Gastrocnemius medialis (tissue), 4 donors: ENCODE data around the gene DDR1. TPM values are rescaled to one million over a fixed set of nuclear protein-coding genes. Genes with fewer than 3 reads are reported as not detected.

ENCODE experiments used
- ATAC-seq, 2 donors: fragments of 150-250 bp; one replicate each; pipeline ENCODE4 v1.9.1; 2016
- DNase-seq, 2 donors: peaks; one replicate each; pipeline ENCODE4 v3.0.0-alpha.2; 2019
- H3K27ac ChIP-seq, 4 donors: fragments of 200-600 bp; sonication (generic); 1 replicate in 1 of 4; 2 replicates in 3 of 4; pipeline ENCODE4 v1.5.1; 2016 to 2018; ENCODE audit warnings: mild to moderate bottlenecking in 2 of 4, moderate library complexity in 1 of 4
- H3K27me3 ChIP-seq, 3 donors: fragments of 200-600 bp; sonication (generic) in 2 of 3; 1 replicate in 1 of 3; 2 replicates in 2 of 3; pipeline versions ENCODE4 v1.5.1 to v1.6.0; 2016 to 2019; ENCODE audit warnings: mild to moderate bottlenecking in 1 of 3, moderate library complexity in 1 of 3
- H3K36me3 ChIP-seq, 2 donors: fragments of 200-600 bp; sonication (generic) in 1 of 2; one replicate each; pipeline ENCODE4 v1.5.1; 2017 to 2018
- H3K4me1 ChIP-seq, 2 donors: fragments of 200-600 bp; sonication (generic) in 1 of 2; one replicate each; pipeline ENCODE4 v1.5.1; 2016 to 2017; ENCODE audit warnings: mild to moderate bottlenecking in 2 of 2
- H3K4me3 ChIP-seq, 4 donors: fragments of 200-600 bp; sonication (generic) in 3 of 4; 1 replicate in 1 of 4; 2 replicates in 3 of 4; pipeline ENCODE4 v1.5.1; 2016 to 2019; ENCODE audit warnings: mild to moderate bottlenecking in 2 of 4
- H3K9me3 ChIP-seq, 3 donors: fragments of 200-600 bp; sonication (generic) in 2 of 3; 1 replicate in 1 of 3; 2 replicates in 2 of 3; pipeline ENCODE4 v1.5.1; 2016 to 2019
- POLR2A ChIP-seq, 2 donors: fragments of 450-650 bp; IDR thresholded peaks; one replicate each; pipeline ENCODE4 v1.6.1; 2017; ENCODE audit warnings: antibody characterized with exemption in 2 of 2, mild to moderate bottlenecking in 2 of 2, moderate library complexity in 2 of 2
- in situ Hi-C, 4 donors: fragments of 200-750 bp; cut with MboI; loops; one replicate each; pipeline versions ENCODE4 v1.15.0 to v1.8.0; 2017; ENCODE audit warnings: low sequenced_read_pairs in 4 of 4
- intact Hi-C: fragments of 100-400 bp; cut with DNase I; formaldehyde crosslinking; loops from one replicate; pipeline ENCODE4 v1.15.1; 2023; ENCODE audit warnings: low total_unique reads
- total RNA-seq, 4 donors: library from RNA; depleted of rRNA; stranded (reverse); fragments of >200 nt; gene quantifications; one replicate each; pipeline versions ENCODE4 v1.1.0 to v1.2.3, GENCODE V29; 2016
- TF ChIP-seq, protein P1 (sequence below), 5 experiments: fragments of 450-650 bp in 3 of 5; fragments of 200-600 bp in 2 of 5; sonication (generic) in 2 of 5; IDR thresholded peaks in 4 of 5; conservative IDR thresholded peaks in 1 of 5; 1 replicate in 4 of 5; 2 replicates in 1 of 5; pipeline ENCODE4 v1.5.1; 2016 to 2019; ENCODE audit warnings: antibody characterized with exemption in 5 of 5, mild to moderate bottlenecking in 3 of 5, moderate library complexity in 3 of 5

Gene DDR1
- total RNA-seq, 4 donors from 2014 or later, result 20.0 to 62.2 (median 59.3) TPM

DNA sequence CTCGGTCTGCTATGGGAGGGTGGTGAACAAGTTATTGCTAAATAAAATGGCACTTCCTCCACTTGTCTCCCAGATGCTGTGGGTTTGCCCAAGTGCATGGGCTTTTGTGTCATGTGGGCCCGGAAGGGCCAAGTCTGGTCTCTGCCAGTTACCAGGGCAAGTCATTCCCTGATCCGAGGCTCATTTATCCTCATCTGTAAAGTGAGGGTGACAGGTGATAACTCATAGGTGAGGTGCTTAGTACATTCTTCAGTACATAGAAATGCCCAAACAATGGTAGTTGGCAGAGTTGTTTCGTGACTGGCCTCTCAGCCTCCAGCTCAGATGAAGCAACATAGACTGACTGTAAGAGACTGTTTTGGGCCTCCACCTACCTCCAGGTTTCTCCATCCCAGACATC is 54.4 kb downstream of the DDR1 start:
- Histone ChIP-seq H3K27me3 (peaks cover 0 to 9% (median 0%) of the 10 kb centered on the region in 3 donors), H3K4me3 (no peak overlapping the region), H3K36me3 (no peaks in the 10 kb centered on the region), H3K4me1 (no peaks in the 10 kb centered on the region), H3K27ac (no peak overlapping the region), H3K9me3 (no peaks in the 10 kb centered on the region)
- DNase-seq (no peak), ATAC-seq (no peak)
- in situ Hi-C loops, result no loop called here
- TF ChIP-seq, protein P1, sequence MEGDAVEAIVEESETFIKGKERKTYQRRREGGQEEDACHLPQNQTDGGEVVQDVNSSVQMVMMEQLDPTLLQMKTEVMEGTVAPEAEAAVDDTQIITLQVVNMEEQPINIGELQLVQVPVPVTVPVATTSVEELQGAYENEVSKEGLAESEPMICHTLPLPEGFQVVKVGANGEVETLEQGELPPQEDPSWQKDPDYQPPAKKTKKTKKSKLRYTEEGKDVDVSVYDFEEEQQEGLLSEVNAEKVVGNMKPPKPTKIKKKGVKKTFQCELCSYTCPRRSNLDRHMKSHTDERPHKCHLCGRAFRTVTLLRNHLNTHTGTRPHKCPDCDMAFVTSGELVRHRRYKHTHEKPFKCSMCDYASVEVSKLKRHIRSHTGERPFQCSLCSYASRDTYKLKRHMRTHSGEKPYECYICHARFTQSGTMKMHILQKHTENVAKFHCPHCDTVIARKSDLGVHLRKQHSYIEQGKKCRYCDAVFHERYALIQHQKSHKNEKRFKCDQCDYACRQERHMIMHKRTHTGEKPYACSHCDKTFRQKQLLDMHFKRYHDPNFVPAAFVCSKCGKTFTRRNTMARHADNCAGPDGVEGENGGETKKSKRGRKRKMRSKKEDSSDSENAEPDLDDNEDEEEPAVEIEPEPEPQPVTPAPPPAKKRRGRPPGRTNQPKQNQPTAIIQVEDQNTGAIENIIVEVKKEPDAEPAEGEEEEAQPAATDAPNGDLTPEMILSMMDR (IDR thresholded peaks at IDR 0.05 in 4 of 5, conservative IDR thresholded peaks at IDR 0.05 in 1 of 5), result no peak
- no peak for TF ChIP-seq POLR2A (IDR thresholded peaks at IDR 0.05)
- intact Hi-C loops, result no loop called here

DNA sequence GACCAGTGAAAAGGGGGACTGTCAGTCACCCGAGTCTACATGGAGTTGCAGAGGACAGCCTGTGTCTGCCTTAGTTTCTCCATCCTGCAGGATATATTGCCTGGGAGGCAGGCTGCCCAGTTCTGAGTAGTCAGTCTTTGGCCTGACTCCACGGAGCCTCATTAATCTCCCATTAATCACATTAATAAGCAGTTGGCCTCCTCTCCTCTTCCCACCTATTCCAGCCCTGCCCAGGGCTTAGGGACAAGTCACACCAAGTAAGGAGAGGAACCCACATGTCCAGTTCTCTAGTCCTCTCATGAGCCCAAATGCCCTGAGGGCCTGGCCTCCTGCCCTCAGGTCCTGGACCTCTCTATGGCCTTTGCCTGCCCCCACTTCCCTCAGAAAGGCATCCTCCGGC is 55.2 kb downstream of the DDR1 start:
- H3K4me3 ChIP-seq, result no peak overlapping the region
- H3K9me3 ChIP-seq, result no peaks in the 10 kb centered on the region
- DNase-seq (no peak), ATAC-seq (no peak)
- in situ Hi-C loops (no loop called here), intact Hi-C loops (no loop called here)
- peaks cover 0 to 9% (median 0%) of the 10 kb centered on the region in 3 donors for H3K27me3 ChIP-seq
- no peaks in the 10 kb centered on the region for H3K36me3 ChIP-seq
- TF ChIP-seq, protein P1 (IDR thresholded peaks at IDR 0.05 in 4 of 5, conservative IDR thresholded peaks at IDR 0.05 in 1 of 5), result no peak
- TF ChIP-seq POLR2A (IDR thresholded peaks at IDR 0.05), result no peak
- H3K27ac ChIP-seq, result no peak overlapping the region
- no peaks in the 10 kb centered on the region for H3K4me1 ChIP-seq

DNA sequence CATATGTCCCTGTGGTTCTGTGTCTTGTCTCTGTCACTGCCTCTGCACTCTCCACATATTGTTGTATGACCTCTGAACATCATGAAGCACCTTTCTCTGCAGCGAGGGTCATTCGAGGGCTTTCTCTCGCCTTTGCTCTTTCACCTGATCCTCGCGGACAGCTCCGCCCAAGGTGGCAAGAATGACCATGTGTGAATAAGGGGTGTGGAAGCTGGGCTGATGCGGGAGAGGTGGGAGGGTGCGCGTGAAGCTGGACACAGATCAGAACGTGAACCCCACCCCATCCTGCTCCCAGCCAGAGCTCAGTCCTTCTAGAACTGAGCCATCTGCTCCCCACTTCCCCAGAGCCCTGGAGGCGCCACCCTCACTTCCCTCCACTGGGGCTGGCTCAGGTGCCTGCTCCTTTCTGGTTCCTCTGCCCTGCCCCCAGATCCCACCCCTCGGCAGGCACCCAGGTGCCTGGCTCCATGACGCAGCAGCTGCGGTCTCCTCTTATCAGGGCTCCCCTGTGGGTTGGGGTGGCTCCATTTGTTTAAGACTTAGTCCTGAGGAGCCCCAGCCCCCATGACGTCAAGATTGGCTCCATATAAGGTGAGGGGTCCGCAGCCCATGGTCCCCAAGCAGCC is 56.2 kb downstream of the DDR1 start, which contains the start of gene MUCL3:
Gene MUCL3, plus strand, starts transcription at position 613 of the 626 bp plus-strand sequence. CDS start 27 bp downstream, outside the sequence.
- H3K27me3 ChIP-seq, result peaks cover 0 to 9% (median 0%) of the 10 kb centered on the region in 3 donors
- H3K36me3 ChIP-seq, result no peaks in the 10 kb centered on the region
- in situ Hi-C loops, result no loop called here
- TF ChIP-seq, protein P1 (IDR thresholded peaks at IDR 0.05 in 4 of 5, conservative IDR thresholded peaks at IDR 0.05 in 1 of 5), result no peak
- TF ChIP-seq POLR2A (IDR thresholded peaks at IDR 0.05), result no peak
- no peaks in the 10 kb centered on the region for H3K9me3 ChIP-seq
- ATAC-seq, result no peak
- H3K4me1 ChIP-seq, result no peaks in the 10 kb centered on the region
- no peak within 1 kb of the TSS for H3K4me3 ChIP-seq
- no peak for DNase-seq
- no peak within 1 kb of the TSS for H3K27ac ChIP-seq
- intact Hi-C loops, result no loop called here

DNA sequence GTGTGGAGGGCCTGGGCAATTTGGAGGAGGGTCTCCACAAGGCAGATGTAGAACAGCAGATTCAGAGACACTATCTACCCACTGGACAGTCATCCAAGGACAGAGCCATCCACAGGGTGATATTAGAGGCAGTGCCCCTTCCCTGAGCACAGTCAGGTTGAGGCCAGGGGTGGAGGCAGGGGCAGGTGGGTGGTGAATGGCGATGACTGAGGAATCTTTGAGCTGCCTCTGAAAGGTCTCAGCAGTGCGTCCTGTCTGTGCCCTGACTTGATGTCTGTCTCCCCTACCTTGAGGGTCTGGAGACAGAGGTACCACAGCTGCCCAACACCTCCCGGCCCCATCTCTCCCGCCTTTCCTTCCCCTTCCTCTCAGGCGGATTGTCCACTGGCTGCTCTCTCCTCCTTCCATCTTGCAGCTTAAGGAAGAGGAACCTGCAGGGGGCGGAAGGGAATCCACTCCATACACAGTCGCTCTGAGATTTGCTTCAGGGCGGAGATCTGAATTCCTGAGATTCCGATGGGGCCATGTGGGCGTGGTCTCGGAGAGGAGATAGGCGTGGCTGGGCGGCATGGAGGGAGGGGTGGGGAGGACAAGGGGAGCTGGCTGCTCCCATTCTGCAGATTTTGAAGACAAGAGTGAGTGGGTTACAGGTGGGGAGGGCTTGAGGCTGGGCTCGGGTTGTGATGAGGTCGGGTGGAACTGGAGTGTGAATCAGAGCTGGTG is 58.2 kb downstream of the DDR1 start:
- Histone ChIP-seq H3K4me3 (no peak overlapping the region), H3K27ac (no peak overlapping the region), H3K36me3 (no peaks in the 10 kb centered on the region), H3K4me1 (no peaks in the 10 kb centered on the region), H3K9me3 (no peaks in the 10 kb centered on the region), H3K27me3 (peaks cover 0 to 9% (median 0%) of the 10 kb centered on the region in 3 donors)
- no peak for TF ChIP-seq POLR2A (IDR thresholded peaks at IDR 0.05)
- TF ChIP-seq, protein P1 (IDR thresholded peaks at IDR 0.05 in 4 of 5, conservative IDR thresholded peaks at IDR 0.05 in 1 of 5), result peak in 3 of 5 experiments; percentile 13 to 36 (median 25)
- DNase-seq (peak in 1 of 2 donors; percentile 46), ATAC-seq (peak; percentile 45 to 67)
- in situ Hi-C loops (no loop called here), intact Hi-C loops (no loop called here)
